GM12874 (cell line): Measurements from ENCODE around the gene CDK8.

Experiments
- TF ChIP-seq, protein P1 (sequence below): IDR thresholded peaks from 2 replicates; pipeline ENCODE4 v1.5.1; 2011; ENCODE audit warnings: low read depth, mild to moderate bottlenecking, control low read depth, low read length, moderate library complexity; ENCODE audit not compliant: insufficient read depth

The CDK8 gene

DNA sequence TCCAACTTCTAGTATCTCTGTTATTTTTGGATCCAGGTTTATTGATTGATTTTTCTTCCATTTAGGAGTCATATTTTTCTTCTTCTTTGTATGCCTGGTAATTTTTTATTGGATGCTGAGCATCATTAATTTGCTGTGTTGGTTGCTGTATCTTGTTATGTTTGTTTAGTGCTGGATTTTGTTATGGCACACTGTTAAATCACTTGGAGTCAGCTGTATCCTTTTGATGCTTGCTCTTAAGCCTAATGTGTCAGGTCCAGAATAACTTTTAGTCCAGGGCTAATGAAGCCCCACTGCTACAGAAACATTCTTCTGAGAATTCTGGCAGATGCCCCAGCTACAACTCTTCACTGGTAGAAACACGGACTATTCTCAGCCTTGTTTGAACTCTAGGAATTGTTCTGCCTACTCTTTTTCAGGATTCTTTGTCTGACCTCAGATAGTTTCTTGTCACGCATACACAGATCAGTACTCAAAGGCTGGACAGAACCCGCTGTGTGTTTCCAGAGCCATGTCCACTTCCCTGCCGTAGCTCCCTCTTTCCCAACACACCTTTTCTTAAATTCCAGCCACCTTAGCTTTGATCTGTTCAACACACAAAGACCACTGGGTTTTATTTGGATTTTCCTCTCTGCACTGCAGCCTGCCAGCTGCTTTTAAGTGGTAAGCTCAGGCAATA is 166.5 kb downstream of the CDK8 start:
- TF ChIP-seq, protein P1, sequence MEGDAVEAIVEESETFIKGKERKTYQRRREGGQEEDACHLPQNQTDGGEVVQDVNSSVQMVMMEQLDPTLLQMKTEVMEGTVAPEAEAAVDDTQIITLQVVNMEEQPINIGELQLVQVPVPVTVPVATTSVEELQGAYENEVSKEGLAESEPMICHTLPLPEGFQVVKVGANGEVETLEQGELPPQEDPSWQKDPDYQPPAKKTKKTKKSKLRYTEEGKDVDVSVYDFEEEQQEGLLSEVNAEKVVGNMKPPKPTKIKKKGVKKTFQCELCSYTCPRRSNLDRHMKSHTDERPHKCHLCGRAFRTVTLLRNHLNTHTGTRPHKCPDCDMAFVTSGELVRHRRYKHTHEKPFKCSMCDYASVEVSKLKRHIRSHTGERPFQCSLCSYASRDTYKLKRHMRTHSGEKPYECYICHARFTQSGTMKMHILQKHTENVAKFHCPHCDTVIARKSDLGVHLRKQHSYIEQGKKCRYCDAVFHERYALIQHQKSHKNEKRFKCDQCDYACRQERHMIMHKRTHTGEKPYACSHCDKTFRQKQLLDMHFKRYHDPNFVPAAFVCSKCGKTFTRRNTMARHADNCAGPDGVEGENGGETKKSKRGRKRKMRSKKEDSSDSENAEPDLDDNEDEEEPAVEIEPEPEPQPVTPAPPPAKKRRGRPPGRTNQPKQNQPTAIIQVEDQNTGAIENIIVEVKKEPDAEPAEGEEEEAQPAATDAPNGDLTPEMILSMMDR, result no peak

DNA sequence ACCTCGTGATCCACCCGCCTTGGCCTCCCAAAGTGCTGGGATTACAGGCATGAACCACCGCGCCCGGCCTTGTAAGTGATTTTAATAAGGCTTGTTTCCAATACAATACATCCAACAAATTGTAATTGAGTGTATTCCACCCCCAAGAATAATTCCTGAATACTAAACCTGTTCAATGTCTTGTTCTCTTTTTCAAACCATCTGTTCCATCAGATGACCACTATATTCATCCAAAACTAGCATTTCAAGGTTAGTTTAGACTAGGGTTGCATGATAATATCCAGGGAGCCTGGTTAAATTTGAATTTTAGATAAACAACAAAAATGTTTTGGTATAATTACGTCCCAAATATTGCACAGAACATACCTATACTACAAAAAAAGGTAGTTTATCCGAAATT is 168.1 kb downstream of the CDK8 start:
- TF ChIP-seq, protein P1, result no peak

DNA sequence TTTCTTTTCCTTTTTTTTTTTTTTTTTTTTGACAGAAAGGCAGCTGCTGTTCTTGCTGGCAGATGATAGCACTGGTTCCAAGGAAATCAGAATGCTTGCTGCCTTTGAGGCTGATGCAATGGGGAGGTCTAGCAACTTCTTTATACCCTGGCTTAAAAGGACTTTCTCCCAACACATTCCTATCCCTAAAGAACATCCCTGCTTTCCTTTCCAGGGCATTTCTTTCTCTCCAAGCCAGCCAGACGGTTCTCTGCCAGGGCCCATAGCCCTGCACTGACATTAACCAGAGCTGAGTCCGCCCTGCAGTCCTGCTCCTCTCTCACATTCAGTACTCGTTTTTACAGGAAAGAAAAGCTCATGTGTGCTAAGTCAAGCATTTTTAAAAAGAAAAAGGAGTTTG is 169.7 kb downstream of the CDK8 start:
- TF ChIP-seq, protein P1, result no peak

DNA sequence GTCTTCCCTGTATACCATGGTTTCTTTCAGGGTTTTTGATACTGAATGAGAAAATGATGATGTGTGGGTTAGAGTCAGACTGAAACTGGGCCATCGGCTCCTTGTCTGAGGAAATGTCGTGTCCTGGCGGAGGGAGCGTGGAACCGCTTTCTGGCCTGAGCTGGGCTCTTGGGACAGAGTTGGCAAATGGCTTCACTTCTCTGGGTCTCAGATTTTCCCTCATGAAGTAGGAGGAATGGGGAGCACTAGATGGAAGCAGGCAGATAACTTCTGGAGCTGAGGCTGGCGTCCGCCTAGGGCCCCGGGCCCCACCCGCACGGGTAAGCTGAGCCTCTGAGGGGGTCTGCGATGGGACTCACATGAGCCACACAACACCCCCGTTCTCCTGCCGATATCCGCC is 170.3 kb downstream of the CDK8 start:
- TF ChIP-seq, protein P1, result no peak

DNA sequence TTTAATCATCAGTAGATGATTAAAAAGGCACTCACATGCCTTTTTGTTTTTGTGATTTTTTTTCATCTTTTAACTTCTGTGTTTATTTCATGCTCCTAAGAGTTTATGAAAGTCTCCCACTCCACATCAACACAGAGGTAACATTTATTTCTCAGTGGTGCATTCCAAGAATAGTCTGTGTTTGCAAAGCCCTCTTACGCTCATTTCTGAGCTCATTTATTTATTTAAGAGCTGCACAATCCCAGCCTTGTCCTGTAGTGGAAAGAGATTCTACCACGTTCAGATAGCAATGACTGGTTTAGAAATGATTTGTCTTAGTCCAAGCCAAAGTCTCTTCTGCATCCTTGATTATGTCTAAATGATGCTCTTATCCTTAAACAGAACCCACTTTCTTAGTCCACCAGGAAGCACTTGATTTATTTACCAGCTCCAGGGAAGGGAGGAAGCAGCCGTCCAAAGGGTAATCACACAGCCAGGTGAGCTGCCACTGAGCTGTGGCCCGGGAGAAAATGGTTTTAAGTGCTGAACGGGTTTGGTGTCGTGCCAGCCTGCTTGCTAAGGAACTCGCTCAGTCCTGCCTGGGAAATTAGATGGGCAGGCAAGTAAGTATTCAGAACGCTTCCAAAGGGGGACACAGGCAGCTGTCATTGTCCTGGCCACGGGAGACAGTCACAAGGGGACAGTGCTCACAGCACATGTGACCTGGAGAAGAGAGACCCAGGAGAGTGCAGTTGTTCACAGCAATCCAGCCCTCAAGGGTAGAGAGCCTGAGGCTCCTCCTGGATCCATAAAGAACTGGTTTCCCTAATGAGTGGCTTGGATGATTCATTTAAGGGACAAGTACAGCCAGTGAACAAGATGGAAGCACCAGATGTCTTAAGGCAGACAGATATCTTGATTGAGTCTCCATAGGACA is 171.8 kb downstream of the CDK8 start:
- TF ChIP-seq, protein P1, result no peak

DNA sequence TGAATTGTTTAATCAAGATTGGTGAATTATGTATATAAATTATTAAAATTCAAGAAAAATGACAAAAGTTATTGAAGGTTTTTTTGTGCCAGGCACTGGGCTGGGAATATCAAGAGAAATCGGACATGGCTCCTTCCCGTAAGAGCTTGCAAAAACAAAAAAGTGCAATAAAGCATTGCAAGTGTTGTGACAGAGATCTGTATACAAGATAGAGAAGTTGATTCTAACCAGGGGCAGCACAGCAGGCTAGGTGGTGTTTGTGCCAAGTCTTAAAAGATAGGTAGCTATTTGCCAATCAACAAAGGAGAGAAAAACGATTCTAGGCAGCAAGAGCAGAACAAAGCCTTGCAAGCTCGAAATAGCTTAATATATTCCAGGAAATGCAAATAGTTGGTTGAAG is 179.8 kb downstream of the CDK8 start:
- TF ChIP-seq, protein P1, result no peak

DNA sequence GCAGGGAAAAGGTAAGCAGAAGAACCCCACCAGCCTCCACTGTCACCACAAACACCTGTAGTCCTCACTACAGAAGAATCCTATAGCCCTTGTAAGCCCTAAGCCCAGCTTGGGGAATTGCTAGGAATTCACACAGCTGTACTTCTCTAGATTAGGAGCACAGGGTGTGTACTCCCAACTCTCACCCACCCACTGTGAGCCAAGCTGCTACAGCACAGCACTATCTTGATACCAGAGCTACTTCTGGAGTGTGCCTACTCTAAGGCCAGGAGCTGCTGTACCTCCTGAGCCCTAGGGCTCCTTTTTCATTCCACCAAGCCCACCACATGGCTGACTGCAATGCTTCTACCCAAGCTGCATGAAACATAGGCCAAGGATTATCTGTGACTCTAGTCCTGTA is 181.2 kb downstream of the CDK8 start:
- TF ChIP-seq, protein P1, result no peak
